ENCODE results near the gene SPDYE1. TPM values are rescaled to one million over a fixed set of nuclear protein-coding genes. Genes with fewer than 3 reads are reported as not detected.
A peak's percentile ranks its signal among the peaks of the same experiment; 100 is the strongest.
"Not testable (repeated sequence)": the region's sequence is repeated elsewhere in the genome, so short reads cannot be mapped to it uniquely, and the experiment has no call there.

The SPDYE1 gene
- total RNA-seq, 2 donors from 2014 or later = not detected

GRCh38 chr7:43985904-43986864 lies 11.5 kb upstream of the SPDYE1 start:
- H3K27ac Mint-ChIP-seq = not testable (repeated sequence)

GRCh38 chr7:43987476-43987875 lies 10.2 kb upstream of the SPDYE1 start:
- H3K36me3 Mint-ChIP-seq; ATAC-seq; H3K27ac Mint-ChIP-seq; DNase-seq (ENCODE audit: low spot score in 2 of 2); H3K9me3 Mint-ChIP-seq: not testable (repeated sequence)

More at GRCh38 chr7:43985904-43986864, 11.5 kb upstream of the SPDYE1 start:
- not testable (repeated sequence) for H3K9me3 Mint-ChIP-seq, H3K36me3 Mint-ChIP-seq
- peak; percentile 86 to 92 for ATAC-seq
- DNase-seq (ENCODE audit: low spot score in 2 of 2) = peak; percentile 75 to 99

- H3K9me3 Mint-ChIP-seq; DNase-seq (ENCODE audit: low spot score in 2 of 2); H3K36me3 Mint-ChIP-seq; ATAC-seq; H3K27ac Mint-ChIP-seq: not testable (repeated sequence)
Observed at GRCh38 chr7:43990011-43990585, 7.6 kb upstream of the SPDYE1 start.

- not testable (repeated sequence) for H3K36me3 Mint-ChIP-seq; H3K27ac Mint-ChIP-seq; H3K9me3 Mint-ChIP-seq; ATAC-seq; DNase-seq (ENCODE audit: low spot score in 2 of 2)
Observed at GRCh38 chr7:43990829-43991228, 6.9 kb upstream of the SPDYE1 start.

- H3K9me3 Mint-ChIP-seq; H3K27ac Mint-ChIP-seq; H3K36me3 Mint-ChIP-seq; DNase-seq (ENCODE audit: low spot score in 2 of 2): not testable (repeated sequence)
- peak; percentile 54 to 68 for ATAC-seq
Observed at GRCh38 chr7:43992896-43993295, 4.8 kb upstream of the SPDYE1 start.

GRCh38 chr7:43994681-43995080 lies 3.0 kb upstream of the SPDYE1 start:
- peak overlapping the region in 1 of 2 donors; percentile 59 for H3K27ac Mint-ChIP-seq
- peak in 1 of 2 donors; percentile 18 for ATAC-seq
- not testable (repeated sequence) for H3K9me3 Mint-ChIP-seq; H3K36me3 Mint-ChIP-seq; DNase-seq (ENCODE audit: low spot score in 2 of 2)

GRCh38 chr7:44012081-44012480 lies 14.4 kb downstream of the SPDYE1 start:
- ATAC-seq; DNase-seq (ENCODE audit: low spot score in 2 of 2); H3K27ac Mint-ChIP-seq; H3K36me3 Mint-ChIP-seq; H3K9me3 Mint-ChIP-seq: not testable (repeated sequence)

- H3K27ac Mint-ChIP-seq; H3K9me3 Mint-ChIP-seq; H3K36me3 Mint-ChIP-seq; ATAC-seq; DNase-seq (ENCODE audit: low spot score in 2 of 2): not testable (repeated sequence)
Observed at GRCh38 chr7:44015090-44015489, 17.4 kb downstream of the SPDYE1 start.

- ATAC-seq (peak; percentile 84 to 85), DNase-seq (ENCODE audit: low spot score in 2 of 2) (peak; percentile 99)
- H3K27ac Mint-ChIP-seq = peak overlapping the region; percentile 89 to 94
- H3K36me3 Mint-ChIP-seq, H3K9me3 Mint-ChIP-seq: not testable (repeated sequence)
Observed at GRCh38 chr7:44018857-44019807, 21.4 kb downstream of the SPDYE1 start.

GRCh38 chr7:44019825-44020224 lies 22.1 kb downstream of the SPDYE1 start:
- not testable (repeated sequence) for ATAC-seq; H3K36me3 Mint-ChIP-seq; H3K9me3 Mint-ChIP-seq; DNase-seq (ENCODE audit: low spot score in 2 of 2); H3K27ac Mint-ChIP-seq

GRCh38 chr7:44022069-44022468 lies 24.4 kb downstream of the SPDYE1 start:
- H3K9me3 Mint-ChIP-seq; H3K36me3 Mint-ChIP-seq; ATAC-seq; DNase-seq (ENCODE audit: low spot score in 2 of 2): not testable (repeated sequence)
- H3K27ac Mint-ChIP-seq = peak overlapping the region in 1 of 2 donors; percentile 49

GRCh38 chr7:44022796-44023467 lies 25.2 kb downstream of the SPDYE1 start:
- H3K36me3 Mint-ChIP-seq, H3K9me3 Mint-ChIP-seq: not testable (repeated sequence)
- ATAC-seq (peak; percentile 51 to 59), DNase-seq (ENCODE audit: low spot score in 2 of 2) (peak in 1 of 2 donors; percentile 61)
- peak overlapping the region; percentile 49 to 92 for H3K27ac Mint-ChIP-seq

- peak in 1 of 2 donors; percentile 17 for ATAC-seq
Observed at GRCh38 chr7:44029433-44029832, 31.7 kb downstream of the SPDYE1 start.

GRCh38 chr7:44030029-44030428 lies 32.3 kb downstream of the SPDYE1 start:
- DNase-seq (ENCODE audit: low spot score in 2 of 2); H3K9me3 Mint-ChIP-seq; H3K27ac Mint-ChIP-seq; ATAC-seq; H3K36me3 Mint-ChIP-seq: not testable (repeated sequence)

More at GRCh38 chr7:44029433-44029832, 31.7 kb downstream of the SPDYE1 start:
- not testable (repeated sequence) for H3K27ac Mint-ChIP-seq; H3K9me3 Mint-ChIP-seq; H3K36me3 Mint-ChIP-seq; DNase-seq (ENCODE audit: low spot score in 2 of 2)

- not testable (repeated sequence) for H3K27ac Mint-ChIP-seq, H3K9me3 Mint-ChIP-seq, H3K36me3 Mint-ChIP-seq, ATAC-seq
- DNase-seq (ENCODE audit: low spot score in 2 of 2) = peak in 1 of 2 donors; percentile 30
Observed at GRCh38 chr7:44031319-44031718, 33.6 kb downstream of the SPDYE1 start.

- H3K9me3 Mint-ChIP-seq, ATAC-seq: not testable (repeated sequence)
Observed at GRCh38 chr7:44032031-44032430, 34.3 kb downstream of the SPDYE1 start.

More at GRCh38 chr7:44032031-44032430, 34.3 kb downstream of the SPDYE1 start:
- peak in 1 of 2 donors; percentile 55 for DNase-seq (ENCODE audit: low spot score in 2 of 2)
- not testable (repeated sequence) for H3K36me3 Mint-ChIP-seq, H3K27ac Mint-ChIP-seq
